IPS DF 6.9 (cell line): Measurements from ENCODE around the gene SYCP2L.

ENCODE experiments used
- DNase-seq: peaks from one replicate; pipeline ENCODE4 v3.0.0-alpha.2; 2013; ENCODE audit warnings: low read depth, low spot score
- H3K27ac ChIP-seq: one replicate; pipeline ENCODE4 v1.5.1; 2013; ENCODE audit warnings: low read length, control low read depth
- H3K27me3 ChIP-seq: 2 replicates; pipeline ENCODE4 v1.6.1; 2013; ENCODE audit warnings: mild to moderate bottlenecking, low read length; ENCODE audit not compliant: control insufficient read depth, insufficient read depth
- H3K36me3 ChIP-seq: 2 replicates; pipeline ENCODE4 v1.6.1; 2013; ENCODE audit warnings: low read length; ENCODE audit not compliant: control insufficient read depth, insufficient read depth
- H3K4me1 ChIP-seq: 2 replicates; pipeline ENCODE4 v1.6.1; 2013; ENCODE audit warnings: low read length; ENCODE audit not compliant: control insufficient read depth, insufficient read depth
- H3K4me3 ChIP-seq: 2 replicates; pipeline ENCODE4 v1.5.1; 2013; ENCODE audit warnings: mild to moderate bottlenecking, low read length
- H3K9me3 ChIP-seq: 2 replicates; pipeline ENCODE4 v1.6.1; 2013; ENCODE audit warnings: low read length, inconsistent platforms; ENCODE audit not compliant: control insufficient read depth, insufficient read depth
- WGBS: extraction: QIAGEN DNeasy Blood & Tissue Kit; methylation state at CpG from one replicate; pipeline ENCODE4 v1.1.7; 2013; ENCODE audit warnings: mixed read lengths, missing lambda C conversion rate; ENCODE audit not compliant: insufficient read length, insufficient coverage; 5-methylcytosine and 5-hydroxymethylcytosine counted together

The SYCP2L gene

DNA sequence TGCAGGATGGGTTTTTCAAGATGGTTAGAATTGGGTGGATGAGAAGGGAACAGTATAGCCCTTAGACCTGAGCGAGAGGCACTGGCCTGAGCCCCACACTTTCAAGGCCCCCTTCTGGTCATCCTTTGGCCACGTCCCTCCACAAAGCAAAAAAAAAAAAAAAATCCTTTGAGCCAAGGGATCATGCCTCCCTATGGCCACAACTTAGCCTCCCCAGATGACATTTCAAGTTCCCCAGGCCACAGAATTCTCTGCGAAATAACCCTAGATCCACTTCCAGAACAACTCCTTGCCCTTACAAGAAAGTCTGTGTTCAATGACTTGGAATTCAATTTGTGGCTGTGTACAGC, 126.8 kb downstream of the SYCP2L start:
- Histone ChIP-seq H3K4me3 (no peak overlapping the region), H3K27ac (no peak overlapping the region), H3K9me3 (no peaks in the 10 kb centered on the region), H3K4me1 (no peaks in the 10 kb centered on the region; the same call in 1 of the 2 replicates), H3K27me3 (no peaks in the 10 kb centered on the region), H3K36me3 (no peaks in the 10 kb centered on the region)
- WGBS = no CpG with 5 or more reads among the region's 3 CpGs
- DNase-seq = no peak

DNA sequence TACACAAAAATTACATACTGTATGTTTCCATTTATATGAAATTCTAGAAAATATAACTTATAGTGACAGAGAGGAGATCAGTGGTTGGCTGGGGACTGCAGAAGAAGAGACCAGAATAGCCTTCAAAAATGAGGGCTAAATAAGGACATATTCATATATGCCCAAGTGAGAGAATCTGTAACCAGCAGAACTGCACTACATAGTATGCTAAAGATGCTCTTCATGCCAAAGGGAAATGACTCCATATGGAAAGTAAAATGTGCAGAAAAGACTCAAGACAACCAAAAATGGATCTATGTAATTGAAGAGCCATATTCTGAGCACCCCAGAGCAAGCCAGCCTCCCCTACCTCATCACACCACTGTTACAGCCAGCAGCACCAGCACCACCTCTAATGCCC, 128.2 kb downstream of the SYCP2L start:
- no peak overlapping the region for H3K4me3 ChIP-seq
- no peak for DNase-seq
- H3K9me3 ChIP-seq = no peaks in the 10 kb centered on the region
- no peaks in the 10 kb centered on the region for H3K27me3 ChIP-seq
- no peaks in the 10 kb centered on the region for H3K4me1 ChIP-seq
- no peaks in the 10 kb centered on the region for H3K36me3 ChIP-seq
- no peak overlapping the region for H3K27ac ChIP-seq

DNA sequence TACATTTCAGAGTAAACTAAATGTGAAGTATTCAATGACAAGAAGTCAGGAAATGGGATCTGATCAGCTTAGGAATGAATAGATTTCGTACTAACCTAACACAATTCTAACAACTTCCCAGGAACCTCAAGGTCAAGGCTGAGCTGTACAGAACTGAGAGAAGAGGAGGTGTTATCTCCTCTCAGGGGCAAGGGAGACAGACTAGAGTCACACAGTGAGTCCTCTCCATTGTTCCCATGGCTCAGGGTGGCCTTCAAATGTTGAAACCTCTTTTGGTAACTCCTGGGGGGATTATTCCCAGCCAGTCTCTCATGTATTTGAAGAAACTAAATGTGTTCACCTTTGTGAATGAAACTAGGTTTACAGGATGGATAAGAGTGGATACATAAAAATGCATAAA, 129.6 kb downstream of the SYCP2L start:
- no peaks in the 10 kb centered on the region; the same call in 1 of the 2 replicates for H3K4me1 ChIP-seq
- whole genome bisulfite sequencing = no CpG with 5 or more reads among the region's 1 CpG

DNA sequence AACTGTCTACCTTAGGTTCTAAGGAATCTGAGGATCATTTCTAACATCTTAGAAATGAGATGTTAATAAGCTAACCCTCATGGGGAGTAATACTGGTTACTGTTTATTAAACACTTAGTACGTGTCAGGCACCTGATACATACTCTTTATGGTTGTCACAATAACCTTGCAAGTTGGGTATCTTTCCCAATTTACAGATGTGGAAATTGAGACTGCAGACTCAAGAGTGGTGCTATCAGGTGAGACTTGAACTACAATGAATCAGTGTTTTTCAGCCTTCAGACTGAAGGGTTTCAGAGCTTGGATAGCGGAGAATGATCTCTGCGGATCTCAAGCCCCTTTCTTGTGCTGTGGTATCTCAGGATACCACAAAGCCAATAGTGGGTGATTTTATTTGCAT, 130.2 kb downstream of the SYCP2L start:
- H3K27me3 ChIP-seq = no peaks in the 10 kb centered on the region
- H3K27ac ChIP-seq = no peak overlapping the region
- no peaks in the 10 kb centered on the region for H3K36me3 ChIP-seq
- no CpG with 5 or more reads among the region's 3 CpGs for WGBS
- DNase-seq = no peak
- no peaks in the 10 kb centered on the region for H3K9me3 ChIP-seq
- no peak overlapping the region for H3K4me3 ChIP-seq
- peaks cover 4% of the 10 kb centered on the region for H3K4me1 ChIP-seq

More for the DNA sequence above, 129.6 kb downstream of the SYCP2L start:
- no peak for DNase-seq
- Histone ChIP-seq H3K9me3 (no peaks in the 10 kb centered on the region), H3K36me3 (no peaks in the 10 kb centered on the region), H3K4me3 (no peak overlapping the region), H3K27ac (no peak overlapping the region), H3K27me3 (no peaks in the 10 kb centered on the region)

DNA sequence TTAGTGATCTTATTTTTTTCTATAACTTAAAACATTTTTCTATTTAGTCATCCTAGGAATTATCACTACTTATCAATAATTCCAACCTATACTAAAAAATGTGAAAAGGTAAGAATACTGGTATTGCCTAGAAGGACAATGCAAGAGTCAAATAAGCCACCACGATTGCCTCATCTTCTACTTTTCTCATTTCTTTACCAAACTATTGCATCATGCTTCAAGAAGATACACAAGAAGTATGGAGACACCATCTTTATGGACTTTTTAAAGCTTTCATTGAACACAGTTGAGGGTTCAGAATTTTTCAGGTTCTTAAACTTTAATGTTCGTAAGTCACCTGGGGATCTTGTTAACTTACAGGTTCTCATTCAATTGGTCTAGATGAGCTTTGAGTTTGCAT, 131.4 kb downstream of the SYCP2L start:
- Histone ChIP-seq H3K4me1 (peaks cover 4% of the 10 kb centered on the region), H3K27me3 (no peaks in the 10 kb centered on the region), H3K4me3 (no peak overlapping the region), H3K9me3 (no peaks in the 10 kb centered on the region), H3K27ac (no peak overlapping the region), H3K36me3 (no peaks in the 10 kb centered on the region)
- no peak for DNase-seq
- no CpG with 5 or more reads among the region's 2 CpGs for WGBS

DNA sequence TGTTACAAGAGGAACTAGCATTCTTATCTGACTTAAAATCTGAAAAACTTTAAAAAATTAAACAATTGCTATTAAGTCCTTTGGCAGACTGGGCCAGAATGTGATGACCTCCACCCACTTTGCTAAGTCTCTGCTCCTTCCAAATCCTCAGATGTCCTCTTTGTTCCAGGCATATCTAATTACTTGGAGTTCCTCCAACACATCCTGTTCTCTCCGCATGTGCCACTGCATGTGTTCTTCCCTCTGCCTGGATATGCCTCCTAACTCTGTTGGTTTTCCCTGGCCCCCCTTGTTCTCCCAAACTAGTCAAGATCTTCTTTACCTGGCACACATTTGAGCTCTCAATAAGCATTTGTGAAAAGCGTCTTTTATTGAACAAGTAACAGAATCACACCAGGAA, 134.2 kb downstream of the SYCP2L start:
- H3K27me3 ChIP-seq = no peaks in the 10 kb centered on the region
- DNase-seq = no peak
- H3K36me3 ChIP-seq = no peaks in the 10 kb centered on the region
- no peaks in the 10 kb centered on the region for H3K9me3 ChIP-seq
- peaks cover 4% of the 10 kb centered on the region for H3K4me1 ChIP-seq
- H3K27ac ChIP-seq = no peak overlapping the region
- no CpG with 5 or more reads among the region's 2 CpGs for WGBS
- no peak overlapping the region for H3K4me3 ChIP-seq

DNA sequence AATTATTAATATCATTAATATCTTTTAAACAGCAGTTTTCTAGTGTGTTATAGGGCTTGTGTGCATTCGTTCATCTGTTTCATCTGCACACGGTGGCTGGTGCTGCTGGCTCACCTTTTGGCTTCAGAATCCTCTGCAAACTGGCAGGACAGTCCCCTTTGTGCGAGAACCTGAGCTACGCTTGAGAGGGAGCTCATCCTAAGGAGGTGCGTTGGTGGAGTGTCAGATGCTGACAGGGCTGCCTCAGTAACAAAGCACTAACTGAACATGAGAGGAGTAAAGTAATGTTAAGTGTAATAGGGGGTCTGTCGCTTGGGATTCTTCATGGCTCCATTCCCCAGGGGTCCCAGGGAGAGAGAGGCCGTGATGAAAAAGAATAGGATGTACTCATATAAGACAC, 134.9 kb downstream of the SYCP2L start:
- no peak overlapping the region for H3K27ac ChIP-seq
- no peaks in the 10 kb centered on the region for H3K27me3 ChIP-seq
- no CpG with 5 or more reads among the region's 7 CpGs for WGBS
- H3K4me3 ChIP-seq = no peak overlapping the region
- no peaks in the 10 kb centered on the region for H3K9me3 ChIP-seq
- H3K36me3 ChIP-seq = no peaks in the 10 kb centered on the region
- no peak for DNase-seq
- H3K4me1 ChIP-seq = peaks cover 6% of the 10 kb centered on the region

DNA sequence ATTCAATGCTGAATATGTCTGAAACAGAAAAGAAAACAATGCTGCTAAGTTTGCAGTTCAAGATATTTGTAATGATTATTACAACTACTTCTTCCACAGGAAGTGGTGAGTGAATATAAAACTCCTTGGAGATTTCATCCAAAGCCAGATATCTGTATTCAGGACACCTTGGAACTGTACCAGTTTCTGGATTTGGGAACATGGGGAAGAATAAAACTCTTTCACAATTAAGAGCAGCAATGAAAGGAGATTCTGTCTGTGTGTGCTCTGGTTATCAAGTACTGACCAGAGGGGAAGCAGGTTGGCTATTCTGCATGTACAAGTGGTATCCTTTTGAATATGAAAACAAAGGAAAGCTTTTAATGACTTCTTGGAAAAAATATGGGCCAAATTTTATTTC, 136.2 kb downstream of the SYCP2L start:
- Histone ChIP-seq H3K4me3 (no peak overlapping the region), H3K9me3 (no peaks in the 10 kb centered on the region), H3K27me3 (no peaks in the 10 kb centered on the region), H3K27ac (no peak overlapping the region), H3K36me3 (no peaks in the 10 kb centered on the region), H3K4me1 (peaks cover 6% of the 10 kb centered on the region)
- no peak for DNase-seq
